ENCODE measurements around the gene ZC3H12C. TPM values are rescaled to one million over a fixed set of nuclear protein-coding genes. Genes with fewer than 3 reads are reported as not detected.
"Not testable (repeated sequence)": the region's sequence is repeated elsewhere in the genome, so short reads cannot be mapped to it uniquely, and the experiment has no call there.

ZC3H12C gene
- total RNA-seq, 1 donor from 2014 or later = 11.4 TPM

DNA sequence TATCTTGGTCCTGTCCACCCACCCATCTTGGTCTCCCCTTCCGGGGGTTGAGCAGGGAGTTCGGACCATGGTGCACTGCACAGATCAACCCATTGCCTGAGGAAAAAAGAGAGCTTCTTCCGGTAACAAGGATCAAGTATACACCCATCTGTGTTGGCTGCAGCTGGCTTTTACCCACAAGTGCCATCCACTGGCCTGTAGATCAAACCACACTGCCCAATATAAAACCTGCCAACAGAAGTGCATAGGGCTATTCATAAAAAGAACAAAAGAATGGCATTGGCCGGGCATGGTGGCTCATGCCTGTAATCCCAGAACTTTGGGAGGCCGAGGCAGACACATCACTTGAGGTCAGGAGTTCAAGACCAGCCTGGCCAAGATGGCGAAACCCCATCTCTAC is 94.5 kb downstream of the ZC3H12C start:
- ATAC-seq (no peak), DNase-seq (no peak)
- H3K27me3 ChIP-seq (ENCODE audit: low read depth) = no peaks in the 10 kb centered on the region
- no peaks in the 10 kb centered on the region for H3K4me1 ChIP-seq
- H3K9me3 ChIP-seq = no peaks in the 10 kb centered on the region
- no peaks in the 10 kb centered on the region for H3K36me3 ChIP-seq
- no peak overlapping the region for H3K4me3 ChIP-seq
- TF ChIP-seq CTCF (IDR thresholded peaks at IDR 0.05) = no peak
- H3K27ac ChIP-seq = no peak overlapping the region
- intact Hi-C loops (cut with DNase I) = no loop called here

DNA sequence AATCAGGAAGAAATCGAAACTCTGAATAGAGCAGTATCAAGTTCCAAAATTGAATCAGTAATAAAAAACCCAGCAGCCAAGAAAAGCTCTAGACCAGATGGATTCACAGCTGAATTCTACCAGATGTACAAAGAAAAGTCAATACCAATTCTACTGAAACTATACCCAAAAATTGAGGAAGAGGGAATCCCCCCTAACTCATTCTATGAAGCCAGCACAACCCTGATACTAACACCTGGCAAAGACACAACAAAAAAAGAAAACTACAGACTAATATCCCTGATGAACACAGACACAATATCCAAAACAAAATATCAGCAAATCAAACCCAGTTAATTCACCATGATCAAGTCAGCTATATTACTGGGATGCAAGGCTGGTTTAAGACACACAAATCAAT is 97.7 kb downstream of the ZC3H12C start:
- Histone ChIP-seq H3K36me3 (no peaks in the 10 kb centered on the region), H3K27ac (no peak overlapping the region), H3K27me3 (ENCODE audit: low read depth) (no peaks in the 10 kb centered on the region), H3K9me3 (no peaks in the 10 kb centered on the region), H3K4me1 (peaks cover 4% of the 10 kb centered on the region), H3K4me3 (no peak overlapping the region)
- DNase-seq (no peak), ATAC-seq (no peak)
- intact Hi-C loops (cut with DNase I) = no loop called here
- no peak for TF ChIP-seq CTCF (IDR thresholded peaks at IDR 0.05)

GRCh38 chr11:110192604-110193282 is 99.6 kb downstream of the ZC3H12C start:
- H3K4me3 ChIP-seq; DNase-seq; H3K36me3 ChIP-seq; intact Hi-C loops (cut with DNase I); H3K27me3 ChIP-seq (ENCODE audit: low read depth); H3K27ac ChIP-seq; H3K4me1 ChIP-seq; H3K9me3 ChIP-seq; ATAC-seq: not testable (repeated sequence)

- H3K27me3 ChIP-seq (ENCODE audit: low read depth); H3K36me3 ChIP-seq; H3K4me3 ChIP-seq; intact Hi-C loops (cut with DNase I); H3K4me1 ChIP-seq; H3K9me3 ChIP-seq; H3K27ac ChIP-seq; DNase-seq: not testable (repeated sequence)
- ATAC-seq = peak; percentile 69 to 83
Measured at GRCh38 chr11:110194211-110194766, 101.1 kb downstream of the ZC3H12C start.

GRCh38 chr11:110196241-110196754 is 103.1 kb downstream of the ZC3H12C start:
- H3K4me3 ChIP-seq = no peak overlapping the region
- peak; percentile 31 to 34 for ATAC-seq
- intact Hi-C loops (cut with DNase I) = no loop called here
- H3K27me3 ChIP-seq (ENCODE audit: low read depth) = no peaks in the 10 kb centered on the region
- peaks cover 4% of the 10 kb centered on the region for H3K4me1 ChIP-seq
- DNase-seq = no peak
- no peak for TF ChIP-seq CTCF (IDR thresholded peaks at IDR 0.05)
- no peaks in the 10 kb centered on the region for H3K36me3 ChIP-seq
- H3K9me3 ChIP-seq = no peaks in the 10 kb centered on the region
- no peak overlapping the region for H3K27ac ChIP-seq

- intact Hi-C loops (cut with DNase I) = no loop called here
- ATAC-seq = no peak
- no peaks in the 10 kb centered on the region for H3K9me3 ChIP-seq
- H3K36me3 ChIP-seq = no peaks in the 10 kb centered on the region
- peaks cover 4% of the 10 kb centered on the region for H3K4me1 ChIP-seq
- H3K27me3 ChIP-seq (ENCODE audit: low read depth) = no peaks in the 10 kb centered on the region
- no peak for DNase-seq
- H3K27ac ChIP-seq = no peak overlapping the region
- TF ChIP-seq CTCF (IDR thresholded peaks at IDR 0.05) = no peak
- no peak overlapping the region for H3K4me3 ChIP-seq
Measured at GRCh38 chr11:110196884-110197420, 103.8 kb downstream of the ZC3H12C start.
